Upper lobe of left lung (tissue), 4 donors: Measurements from ENCODE around the gene SLC2A4RG.

Experiments
- POLR2A ChIP-seq, 4 donors: fragments of 450-650 bp; IDR thresholded peaks; one replicate each; pipeline ENCODE4 v1.5.1; 2016 to 2017; ENCODE audit warnings: antibody characterized with exemption in 4 of 4, mild to moderate bottlenecking in 2 of 4
- TF ChIP-seq, protein P1 (sequence below), 6 experiments: fragments of 450-650 bp in 4 of 6; fragments of 200-600 bp in 2 of 6; sonication (generic) in 2 of 6; IDR thresholded peaks; one replicate each; pipeline ENCODE4 v1.5.1; 2016 to 2019; ENCODE audit warnings: antibody characterized with exemption in 6 of 6

DNA sequence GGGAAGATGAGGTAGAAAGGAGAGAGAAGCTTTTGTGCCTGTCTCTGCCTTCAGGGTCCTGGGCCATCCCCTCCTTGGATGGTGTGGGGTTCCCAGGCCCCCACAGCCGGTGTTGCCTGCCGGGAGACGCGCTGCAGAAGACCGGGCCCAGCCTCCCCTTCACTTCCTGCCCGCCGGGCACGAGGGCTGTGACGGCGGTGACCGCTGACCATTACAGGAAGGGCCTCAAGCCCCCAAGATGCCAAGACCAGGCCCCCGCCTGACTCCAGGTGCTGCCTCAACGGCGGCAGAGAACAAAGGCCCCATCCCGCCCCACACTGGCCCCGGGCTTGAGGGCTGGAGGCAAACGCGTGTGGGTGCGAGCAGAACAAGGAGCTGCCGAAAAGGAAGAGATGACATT, 53.3 kb downstream of the SLC2A4RG start:
- TF ChIP-seq, protein P1, sequence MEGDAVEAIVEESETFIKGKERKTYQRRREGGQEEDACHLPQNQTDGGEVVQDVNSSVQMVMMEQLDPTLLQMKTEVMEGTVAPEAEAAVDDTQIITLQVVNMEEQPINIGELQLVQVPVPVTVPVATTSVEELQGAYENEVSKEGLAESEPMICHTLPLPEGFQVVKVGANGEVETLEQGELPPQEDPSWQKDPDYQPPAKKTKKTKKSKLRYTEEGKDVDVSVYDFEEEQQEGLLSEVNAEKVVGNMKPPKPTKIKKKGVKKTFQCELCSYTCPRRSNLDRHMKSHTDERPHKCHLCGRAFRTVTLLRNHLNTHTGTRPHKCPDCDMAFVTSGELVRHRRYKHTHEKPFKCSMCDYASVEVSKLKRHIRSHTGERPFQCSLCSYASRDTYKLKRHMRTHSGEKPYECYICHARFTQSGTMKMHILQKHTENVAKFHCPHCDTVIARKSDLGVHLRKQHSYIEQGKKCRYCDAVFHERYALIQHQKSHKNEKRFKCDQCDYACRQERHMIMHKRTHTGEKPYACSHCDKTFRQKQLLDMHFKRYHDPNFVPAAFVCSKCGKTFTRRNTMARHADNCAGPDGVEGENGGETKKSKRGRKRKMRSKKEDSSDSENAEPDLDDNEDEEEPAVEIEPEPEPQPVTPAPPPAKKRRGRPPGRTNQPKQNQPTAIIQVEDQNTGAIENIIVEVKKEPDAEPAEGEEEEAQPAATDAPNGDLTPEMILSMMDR (IDR thresholded peaks at IDR 0.05), result no peak
- no peak for TF ChIP-seq POLR2A (IDR thresholded peaks at IDR 0.05)
